ENCODE measurements around the gene MRM1.

Gene MRM1

GRCh38 chr17:36609498-36609862, 8.1 kb downstream of the MRM1 start:
- no peak for TF ChIP-seq CTCF (IDR thresholded peaks at IDR 0.05; ENCODE audit: control insufficient read depth, extremely low read depth, insufficient read depth)
- no peak for DNase-seq (ENCODE audit: low read depth)
- no peak overlapping the region for H3K4me3 ChIP-seq (ENCODE audit: low read depth, low read length)

- TF ChIP-seq CTCF (IDR thresholded peaks at IDR 0.05; ENCODE audit: control insufficient read depth, extremely low read depth, insufficient read depth), result no peak
- DNase-seq (ENCODE audit: low read depth), result no peak
- H3K4me3 ChIP-seq (ENCODE audit: low read depth, low read length), result no peak overlapping the region
These were observed 9.1 kb downstream of the MRM1 start for GRCh38 chr17:36610474-36610873.

- H3K4me3 ChIP-seq (ENCODE audit: low read depth, low read length), result no peak overlapping the region
- DNase-seq (ENCODE audit: low read depth), result no peak
- no peak for TF ChIP-seq CTCF (IDR thresholded peaks at IDR 0.05; ENCODE audit: control insufficient read depth, extremely low read depth, insufficient read depth)
These were observed 10.1 kb downstream of the MRM1 start for GRCh38 chr17:36611345-36612072.

- no peak for DNase-seq (ENCODE audit: low read depth)
- no peak overlapping the region for H3K4me3 ChIP-seq (ENCODE audit: low read depth, low read length)
- TF ChIP-seq CTCF (IDR thresholded peaks at IDR 0.05; ENCODE audit: control insufficient read depth, extremely low read depth, insufficient read depth), result no peak
These were observed 10.9 kb downstream of the MRM1 start for GRCh38 chr17:36612323-36612722.

GRCh38 chr17:36613155-36613554, 11.8 kb downstream of the MRM1 start:
- no peak for DNase-seq (ENCODE audit: low read depth)
- no peak for TF ChIP-seq CTCF (IDR thresholded peaks at IDR 0.05; ENCODE audit: control insufficient read depth, extremely low read depth, insufficient read depth)

GRCh38 chr17:36614081-36614480, 12.7 kb downstream of the MRM1 start:
- no peak for TF ChIP-seq CTCF (IDR thresholded peaks at IDR 0.05; ENCODE audit: control insufficient read depth, extremely low read depth, insufficient read depth)
- H3K4me3 ChIP-seq (ENCODE audit: low read depth, low read length), result no peak overlapping the region
- DNase-seq (ENCODE audit: low read depth), result no peak

More at GRCh38 chr17:36613155-36613554, 11.8 kb downstream of the MRM1 start:
- H3K4me3 ChIP-seq (ENCODE audit: low read depth, low read length), result no peak overlapping the region

- no peak for TF ChIP-seq CTCF (IDR thresholded peaks at IDR 0.05; ENCODE audit: control insufficient read depth, extremely low read depth, insufficient read depth)
- no peak overlapping the region for H3K4me3 ChIP-seq (ENCODE audit: low read depth, low read length)
- no peak for DNase-seq (ENCODE audit: low read depth)
These were observed 13.6 kb downstream of the MRM1 start for GRCh38 chr17:36614933-36615332.

Measured in LNCaP clone FGC (cell line).